ENCODE results near the gene SIM1.

DNA sequence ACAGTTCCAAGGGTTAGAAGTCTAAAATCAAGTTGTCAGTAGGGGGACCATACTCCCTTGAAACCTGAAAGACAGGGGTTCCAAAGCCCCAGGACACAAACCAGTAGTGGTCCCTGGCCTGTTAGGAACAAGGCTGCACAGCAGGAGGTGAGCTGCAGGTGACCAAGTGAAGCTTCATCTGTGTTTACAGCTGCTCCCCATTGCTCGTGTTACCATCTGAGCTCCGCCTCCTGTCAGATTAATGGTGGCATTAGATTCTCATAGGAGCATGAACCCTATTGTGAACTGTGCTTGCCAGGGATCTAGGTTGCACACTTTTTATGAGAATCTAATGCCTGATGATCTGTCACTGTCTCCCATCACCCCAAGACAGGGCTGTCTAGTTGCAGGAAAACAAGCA is 25.3 kb upstream of the SIM1 start:
- TF ChIP-seq, protein P1, sequence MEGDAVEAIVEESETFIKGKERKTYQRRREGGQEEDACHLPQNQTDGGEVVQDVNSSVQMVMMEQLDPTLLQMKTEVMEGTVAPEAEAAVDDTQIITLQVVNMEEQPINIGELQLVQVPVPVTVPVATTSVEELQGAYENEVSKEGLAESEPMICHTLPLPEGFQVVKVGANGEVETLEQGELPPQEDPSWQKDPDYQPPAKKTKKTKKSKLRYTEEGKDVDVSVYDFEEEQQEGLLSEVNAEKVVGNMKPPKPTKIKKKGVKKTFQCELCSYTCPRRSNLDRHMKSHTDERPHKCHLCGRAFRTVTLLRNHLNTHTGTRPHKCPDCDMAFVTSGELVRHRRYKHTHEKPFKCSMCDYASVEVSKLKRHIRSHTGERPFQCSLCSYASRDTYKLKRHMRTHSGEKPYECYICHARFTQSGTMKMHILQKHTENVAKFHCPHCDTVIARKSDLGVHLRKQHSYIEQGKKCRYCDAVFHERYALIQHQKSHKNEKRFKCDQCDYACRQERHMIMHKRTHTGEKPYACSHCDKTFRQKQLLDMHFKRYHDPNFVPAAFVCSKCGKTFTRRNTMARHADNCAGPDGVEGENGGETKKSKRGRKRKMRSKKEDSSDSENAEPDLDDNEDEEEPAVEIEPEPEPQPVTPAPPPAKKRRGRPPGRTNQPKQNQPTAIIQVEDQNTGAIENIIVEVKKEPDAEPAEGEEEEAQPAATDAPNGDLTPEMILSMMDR (IDR thresholded peaks at IDR 0.05) = no peak
- TF ChIP-seq ZFX (IDR thresholded peaks at IDR 0.05; ENCODE audit: borderline replicate concordance) = no peak

Measured in 22Rv1 (cell line).